Measurements from ENCODE around the gene SLC35A3. TPM values are rescaled to one million over a fixed set of nuclear protein-coding genes. Genes with fewer than 3 reads are reported as not detected.

The SLC35A3 gene
- total RNA-seq, 1 experiment from 2014 or later: 16.9 TPM

DNA sequence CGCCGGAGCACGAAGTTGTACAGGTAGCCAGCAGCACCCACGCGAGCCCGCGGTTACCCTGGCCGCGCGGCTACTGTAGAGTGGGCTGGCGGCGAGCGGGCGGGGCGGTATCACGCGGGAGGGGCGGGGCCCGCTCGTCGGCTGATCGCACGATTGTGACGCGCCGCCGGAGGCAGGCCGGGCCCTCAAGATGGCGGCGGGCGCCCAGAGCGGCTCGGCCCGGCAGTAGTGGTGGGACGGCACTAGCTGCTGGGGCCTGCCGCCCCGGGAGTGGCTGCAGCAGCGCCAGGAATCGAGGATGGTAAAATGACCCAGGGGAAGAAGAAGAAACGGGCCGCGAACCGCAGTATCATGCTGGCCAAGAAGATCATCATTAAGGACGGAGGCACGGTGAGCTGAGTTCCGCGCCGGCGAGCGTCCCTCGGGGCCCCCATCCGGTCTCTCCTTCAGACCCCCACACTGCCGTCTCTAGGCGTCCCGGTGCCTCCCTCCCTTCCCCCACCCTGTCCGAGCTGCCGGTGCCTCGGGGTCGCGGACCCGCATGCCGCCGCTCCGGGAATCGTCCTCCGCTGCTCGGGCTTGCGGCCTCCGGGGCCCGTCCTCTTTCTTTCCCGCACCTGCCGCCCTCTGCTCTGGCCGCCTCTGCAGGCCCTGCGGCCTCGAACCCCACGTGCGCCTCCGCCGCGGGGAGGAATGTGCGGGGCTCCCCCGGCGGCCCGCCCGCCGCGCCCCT lies 68.3 kb downstream of the SLC35A3 start:
- DNase-seq: peak; percentile 79 to 88
- Mint-ChIP-seq H3K27me3 (ENCODE audit: insufficient read depth, unreplicated experiment) (no peaks in the 10 kb centered on the region), H3K36me3 (ENCODE audit: insufficient read depth, unreplicated experiment) (peaks cover 18% of the 10 kb centered on the region), H3K27ac (ENCODE audit: unreplicated experiment) (peak overlapping the region; percentile 99), H3K9me3 (ENCODE audit: unreplicated experiment) (no peaks in the 10 kb centered on the region), H3K4me1 (ENCODE audit: low read depth, unreplicated experiment) (no peaks in the 10 kb centered on the region), H3K4me3 (ENCODE audit: unreplicated experiment) (peak overlapping the region; percentile 99)
- Histone ChIP-seq H3K36me3 (ENCODE audit: control insufficient read depth, insufficient read depth, low read length) (no peaks in the 10 kb centered on the region), H3K4me1 (0 out of 2 replicates have a peak, but pooled peaks cover 5% of the 10 kb centered on the region), H3K27me3 (replicated peaks; ENCODE audit: control insufficient read depth, insufficient read depth, low read length) (no peaks in the 10 kb centered on the region), H3K4me3 (ENCODE audit: low read depth, low read length) (peak overlapping the region; percentile 60), H3K9me3 (no peaks in the 10 kb centered on the region)
- TF ChIP-seq, protein P1, sequence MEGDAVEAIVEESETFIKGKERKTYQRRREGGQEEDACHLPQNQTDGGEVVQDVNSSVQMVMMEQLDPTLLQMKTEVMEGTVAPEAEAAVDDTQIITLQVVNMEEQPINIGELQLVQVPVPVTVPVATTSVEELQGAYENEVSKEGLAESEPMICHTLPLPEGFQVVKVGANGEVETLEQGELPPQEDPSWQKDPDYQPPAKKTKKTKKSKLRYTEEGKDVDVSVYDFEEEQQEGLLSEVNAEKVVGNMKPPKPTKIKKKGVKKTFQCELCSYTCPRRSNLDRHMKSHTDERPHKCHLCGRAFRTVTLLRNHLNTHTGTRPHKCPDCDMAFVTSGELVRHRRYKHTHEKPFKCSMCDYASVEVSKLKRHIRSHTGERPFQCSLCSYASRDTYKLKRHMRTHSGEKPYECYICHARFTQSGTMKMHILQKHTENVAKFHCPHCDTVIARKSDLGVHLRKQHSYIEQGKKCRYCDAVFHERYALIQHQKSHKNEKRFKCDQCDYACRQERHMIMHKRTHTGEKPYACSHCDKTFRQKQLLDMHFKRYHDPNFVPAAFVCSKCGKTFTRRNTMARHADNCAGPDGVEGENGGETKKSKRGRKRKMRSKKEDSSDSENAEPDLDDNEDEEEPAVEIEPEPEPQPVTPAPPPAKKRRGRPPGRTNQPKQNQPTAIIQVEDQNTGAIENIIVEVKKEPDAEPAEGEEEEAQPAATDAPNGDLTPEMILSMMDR (IDR thresholded peaks at IDR 0.05; ENCODE audit: insufficient read depth in 1 of 2, low read depth in 1 of 2, low read length in 1 of 2, severe bottlenecking in 1 of 2, unreplicated experiment in 1 of 2): no peak
- no TSS peak for BruUV-seq (replicated peaks)
- ChIA-PET CTCF (no interaction called here), POLR2A (interaction anchor here (0.8 to 2.0 kb wide), 2 partner anchors 68 to 95 kb away, joined by 7 to 12 read pairs; partner anchors contain the start of genes SASS6, SLC35A3 and TRMT13)
- intact Hi-C loops (cut with micrococcal nuclease; ENCODE audit: unreplicated experiment): loop anchor here (1.0 to 5.0 kb wide), 3 partner anchors 95 to 313 kb away; partner anchors contain the start of genes SASS6 and TRMT13

GRCh38 chr1:100038660-100039287 lies 69.0 kb downstream of the SLC35A3 start:
- Mint-ChIP-seq H3K36me3 (ENCODE audit: insufficient read depth, unreplicated experiment) (peaks cover 18% of the 10 kb centered on the region), H3K4me1 (ENCODE audit: low read depth, unreplicated experiment) (no peaks in the 10 kb centered on the region), H3K27me3 (ENCODE audit: insufficient read depth, unreplicated experiment) (no peaks in the 10 kb centered on the region), H3K27ac (ENCODE audit: unreplicated experiment) (peak overlapping the region; percentile 99), H3K9me3 (ENCODE audit: unreplicated experiment) (no peaks in the 10 kb centered on the region), H3K4me3 (ENCODE audit: unreplicated experiment) (peak overlapping the region; percentile 99)
- H3K27me3 ChIP-seq (replicated peaks; ENCODE audit: control insufficient read depth, insufficient read depth, low read length): no peaks in the 10 kb centered on the region
- intact Hi-C loops (cut with micrococcal nuclease; ENCODE audit: unreplicated experiment): loop anchor here (1.0 to 5.0 kb wide), 3 partner anchors 94 to 313 kb away; partner anchors contain the start of genes SASS6 and TRMT13
- no peaks in the 10 kb centered on the region for H3K9me3 ChIP-seq
- H3K4me3 ChIP-seq (ENCODE audit: low read depth, low read length): peak overlapping the region; percentile 60
- ChIA-PET POLR2A (interaction anchor here (2.0 kb wide), 1 partner anchor 69 kb away, joined by 7 read pairs; the partner anchor contains the start of gene SLC35A3), CTCF (no interaction called here)
- BruUV-seq (replicated peaks): no TSS peak
- no peaks in the 10 kb centered on the region for H3K36me3 ChIP-seq (ENCODE audit: control insufficient read depth, insufficient read depth, low read length)
- DNase-seq: peak; percentile 54 to 60
- H3K4me1 ChIP-seq: 0 out of 2 replicates have a peak, but pooled peaks cover 5% of the 10 kb centered on the region
- TF ChIP-seq, protein P1 (IDR thresholded peaks at IDR 0.05; ENCODE audit: insufficient read depth in 1 of 2, low read depth in 1 of 2, low read length in 1 of 2, severe bottlenecking in 1 of 2, unreplicated experiment in 1 of 2): no peak

DNA sequence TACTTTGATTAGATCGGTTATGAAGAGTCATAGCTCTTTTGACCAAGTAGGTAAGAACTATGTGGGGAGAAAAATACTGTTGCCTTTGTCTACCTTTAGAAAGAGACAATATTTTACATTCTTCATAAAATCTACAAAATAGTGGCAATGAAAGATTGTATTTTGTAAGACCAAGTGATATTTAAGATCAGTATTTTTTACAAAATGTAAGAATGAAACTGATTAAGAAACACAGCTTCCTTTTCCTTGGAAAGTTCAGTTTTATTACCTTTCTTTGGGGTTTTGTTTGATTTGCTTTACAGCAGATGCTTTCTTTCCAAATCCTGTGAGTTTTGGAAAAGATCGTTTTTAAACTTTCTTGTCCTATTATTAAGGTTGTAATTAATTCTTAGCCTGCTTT lies 69.8 kb downstream of the SLC35A3 start:
- TF ChIP-seq, protein P1 (IDR thresholded peaks at IDR 0.05; ENCODE audit: insufficient read depth in 1 of 2, low read depth in 1 of 2, low read length in 1 of 2, severe bottlenecking in 1 of 2, unreplicated experiment in 1 of 2): no peak
- no peaks in the 10 kb centered on the region for H3K27me3 Mint-ChIP-seq (ENCODE audit: insufficient read depth, unreplicated experiment)
- BruUV-seq (replicated peaks): no TSS peak
- H3K4me1 Mint-ChIP-seq (ENCODE audit: low read depth, unreplicated experiment): no peaks in the 10 kb centered on the region
- peak overlapping the region; percentile 99 for H3K4me3 Mint-ChIP-seq (ENCODE audit: unreplicated experiment)
- ChIA-PET POLR2A (no interaction called here), CTCF (no interaction called here)
- Histone ChIP-seq H3K36me3 (ENCODE audit: control insufficient read depth, insufficient read depth, low read length) (no peaks in the 10 kb centered on the region), H3K9me3 (no peaks in the 10 kb centered on the region), H3K27me3 (replicated peaks; ENCODE audit: control insufficient read depth, insufficient read depth, low read length) (no peaks in the 10 kb centered on the region), H3K4me3 (ENCODE audit: low read depth, low read length) (peak overlapping the region; percentile 60; the same call in 1 of the 2 replicates), H3K4me1 (0 out of 2 replicates have a peak, but pooled peaks cover 5% of the 10 kb centered on the region)
- H3K9me3 Mint-ChIP-seq (ENCODE audit: unreplicated experiment): no peaks in the 10 kb centered on the region
- H3K27ac Mint-ChIP-seq (ENCODE audit: unreplicated experiment): peak overlapping the region; percentile 99
- DNase-seq: no peak
- intact Hi-C loops (cut with micrococcal nuclease; ENCODE audit: unreplicated experiment): loop anchor here (2.0 to 5.0 kb wide), 2 partner anchors 93 to 192 kb away; partner anchors contain the start of genes SASS6 and TRMT13
- peaks cover 22% of the 10 kb centered on the region for H3K36me3 Mint-ChIP-seq (ENCODE audit: insufficient read depth, unreplicated experiment)

Data from Caco-2 (cell line).